IMR-90 (cell line): ENCODE data around the gene COL18A1. TPM values are rescaled to one million over a fixed set of nuclear protein-coding genes. Genes with fewer than 3 reads are reported as not detected.

Experiments
- ATAC-seq: fragments of 200-7000 bp; cut with Tn5 transposase; 2 replicates; pipeline ENCODE4 v1.9.1; 2020; ENCODE audit warnings: low read depth, mild to moderate bottlenecking, moderate library complexity
- BruUV-seq: library from RNA; stranded (reverse); fragments of 400-500 nt; replicated peaks from 2 replicates; lab custom pipeline; 2021; lab: Mats Ljungman, UMichigan
- CTCF ChIA-PET: fragments of 300-600 bp; formaldehyde crosslinking; extraction: SDS; loops from one replicate; lab custom pipeline; 2021; ENCODE audit warnings: antibody characterized with exemption; lab: Yijun Ruan, JAX
- POLR2A ChIA-PET: fragments of 300-600 bp; sonication (Branson Sonifier 250); formaldehyde crosslinking; loops from one replicate; lab custom pipeline; 2022; ENCODE audit warnings: antibody characterized with exemption; ENCODE audit not compliant: unreplicated experiment; lab: Charles Lee
- DNase-seq: peaks from one replicate; pipeline ENCODE4 v3.0.0; 2013
- H2AFZ ChIP-seq: replicated peaks from 2 replicates; pipeline ENCODE3; 2013; ENCODE audit warnings: low read length, mild to moderate bottlenecking; ENCODE audit not compliant: poor library complexity
- H2AK5ac ChIP-seq: 2 replicates; pipeline ENCODE4 v1.6.1; 2013; ENCODE audit warnings: low read depth, low read length, inconsistent platforms
- H2AK9ac ChIP-seq: replicated peaks from 2 replicates; pipeline ENCODE3; 2013; ENCODE audit warnings: mild to moderate bottlenecking, low read depth, low read length, moderate library complexity; ENCODE audit not compliant: poor library complexity
- H2BK120ac ChIP-seq: 2 replicates; pipeline ENCODE4 v1.6.1; 2013; ENCODE audit warnings: low read depth, low read length, inconsistent platforms
- H2BK15ac ChIP-seq: 3 replicates; pipeline ENCODE4 v1.6.1; 2013; ENCODE audit warnings: low read depth, low read length, inconsistent platforms
- H2BK20ac ChIP-seq: 2 replicates; pipeline ENCODE4 v1.6.1; 2013; ENCODE audit warnings: low read depth, mild to moderate bottlenecking, inconsistent platforms, low read length, moderate library complexity
- H2BK5ac ChIP-seq: 2 replicates; pipeline ENCODE4 v1.6.1; 2013; ENCODE audit warnings: mild to moderate bottlenecking, low read depth, low read length, inconsistent platforms; ENCODE audit not compliant: poor library complexity, severe bottlenecking
- H3K14ac ChIP-seq: replicated peaks from 2 replicates; pipeline ENCODE4 v1.6.1; 2013; ENCODE audit warnings: low read depth, low read length, inconsistent platforms
- H3K18ac ChIP-seq: 2 replicates; pipeline ENCODE4 v1.6.1; 2013; ENCODE audit warnings: low read depth, low read length, control low read depth
- H3K23ac ChIP-seq: 2 replicates; pipeline ENCODE4 v1.6.1; 2013; ENCODE audit warnings: low read depth, low read length, inconsistent platforms
- H3K27ac ChIP-seq: 2 replicates; pipeline ENCODE4 v1.5.1; 2013; ENCODE audit warnings: mild to moderate bottlenecking, control low read depth, low read length; ENCODE audit not compliant: insufficient read depth
- H3K27me3 ChIP-seq: 2 replicates; pipeline ENCODE4 v1.6.1; 2013; ENCODE audit warnings: low read length; ENCODE audit not compliant: control insufficient read depth, insufficient read depth
- H3K36me3 ChIP-seq: 2 replicates; pipeline ENCODE4 v1.6.1; 2013; ENCODE audit warnings: low read length, mixed read lengths; ENCODE audit not compliant: control insufficient read depth, insufficient read depth
- H3K4ac ChIP-seq: 2 replicates; pipeline ENCODE4 v1.6.1; 2013; ENCODE audit warnings: low read depth, low read length, inconsistent platforms
- H3K4me1 ChIP-seq: 2 replicates; pipeline ENCODE4 v1.6.1; 2013; ENCODE audit warnings: low read length, mixed read lengths; ENCODE audit not compliant: control insufficient read depth, insufficient read depth
- H3K4me2 ChIP-seq: 2 replicates; pipeline ENCODE4 v1.6.1; 2013; ENCODE audit warnings: low read depth, mild to moderate bottlenecking, control low read depth, low read length, moderate library complexity
- H3K4me3 ChIP-seq: 2 replicates; pipeline ENCODE4 v1.5.1; 2013; ENCODE audit warnings: low read depth, mild to moderate bottlenecking, control low read depth, low read length, moderate library complexity; ENCODE audit not compliant: insufficient read depth
- H3K56ac ChIP-seq: 2 replicates; pipeline ENCODE4 v1.6.1; 2013; ENCODE audit warnings: low read length, inconsistent platforms; ENCODE audit not compliant: insufficient read depth; ENCODE audit errors: extremely low read depth
- H3K79me1 ChIP-seq, 2 experiments: 2 replicates each; pipeline ENCODE4 v1.6.1; 2013; ENCODE audit warnings: low read length in 2 of 2, inconsistent platforms in 1 of 2, low read depth in 1 of 2
- H3K9ac ChIP-seq: 2 replicates; pipeline ENCODE4 v1.6.1; 2013; ENCODE audit warnings: low read depth, low read length, control low read depth
- H3K9me1 ChIP-seq: 2 replicates; pipeline ENCODE4 v1.6.1; 2013; ENCODE audit warnings: low read length, inconsistent platforms; ENCODE audit not compliant: insufficient read depth
- H3K9me3 ChIP-seq: 2 replicates; pipeline ENCODE4 v1.6.1; 2013; ENCODE audit warnings: low read length; ENCODE audit not compliant: control insufficient read depth, insufficient read depth
- H4K20me1 ChIP-seq: 2 replicates; pipeline ENCODE4 v1.6.1; 2013; ENCODE audit warnings: low read length, inconsistent platforms; ENCODE audit not compliant: insufficient read depth
- H4K5ac ChIP-seq: 2 replicates; pipeline ENCODE4 v1.6.1; 2013; ENCODE audit warnings: mild to moderate bottlenecking, low read depth, low read length, control low read depth
- H4K8ac ChIP-seq, 2 experiments: 2 replicates each; pipeline ENCODE4 v1.6.1; 2013; ENCODE audit warnings: low read depth in 2 of 2, low read length in 2 of 2, control low read depth in 1 of 2, inconsistent platforms in 1 of 2
- H4K91ac ChIP-seq: 2 replicates; pipeline ENCODE4 v1.6.1; 2013; ENCODE audit warnings: low read depth, low read length, inconsistent platforms; ENCODE audit not compliant: insufficient read depth
- BHLHE40 ChIP-seq: fragments of 150-350 bp; IDR thresholded peaks from 2 replicates; pipeline ENCODE4 v1.6.1; 2016; ENCODE audit warnings: mild to moderate bottlenecking, low read depth, low read length
- CEBPB ChIP-seq: IDR thresholded peaks from 2 replicates; pipeline ENCODE4 v1.6.1; 2012; ENCODE audit warnings: low read depth, low read length, improper control_type of control experiment
- CHD1 ChIP-seq: IDR thresholded peaks from 2 replicates; pipeline ENCODE4 v1.6.1; 2012; ENCODE audit warnings: low read depth, low read length, improper control_type of control experiment
- FOS ChIP-seq: fragments of 150-350 bp; IDR thresholded peaks from 2 replicates; pipeline ENCODE4 v1.6.1; 2016; ENCODE audit warnings: low read depth, low read length
- MAFK ChIP-seq: IDR thresholded peaks from 2 replicates; pipeline ENCODE4 v1.6.1; 2012; ENCODE audit warnings: low read depth, low read length, improper control_type of control experiment
- MAZ ChIP-seq: IDR thresholded peaks from 2 replicates; pipeline ENCODE4 v1.6.1; 2012; ENCODE audit warnings: low read depth, mild to moderate bottlenecking, low read length, improper control_type of control experiment, moderate library complexity, borderline replicate concordance
- MXI1 ChIP-seq: IDR thresholded peaks from 2 replicates; pipeline ENCODE4 v1.6.1; 2012; ENCODE audit warnings: low read depth, mild to moderate bottlenecking, low read length, moderate library complexity, borderline replicate concordance
- NFE2L2 ChIP-seq: fragments of 150-350 bp; IDR thresholded peaks from 2 replicates; pipeline ENCODE4 v1.6.1; 2016; ENCODE audit warnings: low read depth, mild to moderate bottlenecking, low read length
- POLR2A ChIP-seq: IDR thresholded peaks from 2 replicates; pipeline ENCODE4 v1.6.1; 2012; ENCODE audit warnings: mild to moderate bottlenecking, low read depth, low read length
- RAD21 ChIP-seq: IDR thresholded peaks from 2 replicates; pipeline ENCODE4 v1.6.1; 2012; ENCODE audit warnings: low read length, improper control_type of control experiment
- RCOR1 ChIP-seq: IDR thresholded peaks from 2 replicates; pipeline ENCODE4 v1.6.1; 2012; ENCODE audit warnings: mild to moderate bottlenecking, low read length, improper control_type of control experiment; ENCODE audit not compliant: insufficient replicate concordance
- RFX5 ChIP-seq: IDR thresholded peaks from 2 replicates; pipeline ENCODE4 v1.8.0; 2012; ENCODE audit warnings: low read depth, mild to moderate bottlenecking, low read length, moderate library complexity
- SMC3 ChIP-seq: fragments of 150-350 bp; IDR thresholded peaks from 2 replicates; pipeline ENCODE4 v1.6.1; 2016; ENCODE audit warnings: low read depth, mild to moderate bottlenecking, antibody characterized with exemption, low read length, moderate library complexity
- WGBS, 2 experiments: methylation state at CpG; one replicate each; pipeline versions ENCODE4 v1.1.5 to v1.1.7; 2013; ENCODE audit warnings: missing lambda C conversion rate in 2 of 2; ENCODE audit not compliant: insufficient read length in 1 of 2; ENCODE audit errors: extremely low coverage in 2 of 2; 5-methylcytosine and 5-hydroxymethylcytosine counted together
- dilution Hi-C: fragments of 300-500 bp; cut with HindIII; formaldehyde crosslinking; loops from one replicate; pipeline ENCODE4 v1.14.3; 2018; ENCODE audit warnings: low sequenced_read_pairs; ENCODE audit not compliant: unreplicated experiment
- in situ Hi-C: fragments of 300-500 bp; cut with MboI; formaldehyde crosslinking; loops from 3 replicates; pipeline ENCODE4 v1.14.3; 2019; ENCODE audit warnings: low sequenced_read_pairs, inconsistent platforms, mixed read lengths
- intact Hi-C: fragments of 100-400 bp; cut with micrococcal nuclease; formaldehyde crosslinking; loops from 2 replicates; pipeline ENCODE4 v1.10.0; 2022
- polyA plus RNA-seq, 3 experiments: library from polyadenylated mRNA; depleted of rRNA; stranded (reverse); fragments of >200 nt; gene quantifications; 2 replicates each; pipeline ENCODE4 v1.2.3, GENCODE V29; 2012; ENCODE audit warnings: low replicate concordance in 1 of 3
- total RNA-seq: library from RNA; depleted of rRNA; stranded (reverse); fragments of >200 nt; gene quantifications from 2 replicates; pipeline ENCODE4 v1.2.3, GENCODE V29; 2012
- TF ChIP-seq, protein P1 (sequence below): fragments of 150-350 bp; IDR thresholded peaks from 2 replicates; pipeline ENCODE4 v1.6.1; 2016; ENCODE audit warnings: low read depth, mild to moderate bottlenecking, low read length, moderate library complexity, borderline replicate concordance
- TF ChIP-seq, protein P2 (sequence below): conservative IDR thresholded peaks from 2 replicates; pipeline ENCODE4 v1.5.1; 2012; ENCODE audit warnings: mild to moderate bottlenecking, low read depth, low read length, improper control_type of control experiment
- TF ChIP-seq, protein P3 (sequence below): fragments of 150-350 bp; IDR thresholded peaks from 2 replicates; pipeline ENCODE4 v1.6.1; 2017; ENCODE audit warnings: mild to moderate bottlenecking, antibody characterized with exemption, low read length, low read depth

COL18A1 gene
- total and polyA plus RNA-seq, 2 of the 4 experiments (the other 2 are of a cell fraction), result 4.3 to 46.7 TPM

DNA sequence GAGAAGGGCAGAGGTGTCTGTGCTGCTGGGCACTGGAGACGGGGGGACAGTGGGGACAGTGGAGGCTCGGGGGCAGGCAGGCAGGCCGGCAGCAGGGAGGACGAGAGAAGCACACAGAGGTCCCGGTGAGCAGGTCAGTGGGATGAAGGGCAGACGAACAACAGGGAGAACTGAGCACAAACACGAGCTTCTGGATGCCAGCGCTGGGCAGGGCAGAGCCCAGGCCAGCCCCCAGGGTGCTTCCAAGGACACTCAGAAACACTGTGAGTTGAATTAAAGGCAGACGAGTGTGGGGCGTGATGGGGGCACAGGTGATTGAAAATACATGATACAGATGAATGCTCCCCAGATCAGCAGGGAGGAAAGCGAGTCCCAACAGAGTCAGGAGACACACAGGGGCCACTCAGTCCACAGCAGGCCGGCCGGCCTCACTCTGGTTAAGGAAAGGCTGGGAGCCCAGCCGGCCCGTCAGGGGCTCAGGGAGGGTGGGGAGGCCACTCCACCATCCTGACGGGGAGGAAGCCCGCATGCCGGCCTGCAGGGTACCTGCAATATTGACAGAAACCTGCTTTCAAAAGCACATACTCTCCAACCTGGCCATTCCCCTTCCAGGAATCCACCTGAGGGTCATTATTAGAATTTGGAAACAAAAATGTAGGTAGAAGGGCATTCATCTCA is 123.2 kb downstream of the COL18A1 start:
- Histone ChIP-seq H4K5ac (no peak overlapping the region), H2AFZ (no peak overlapping the region), H4K8ac (no peak overlapping the region), H3K9ac (no peak overlapping the region), H3K9me1 (peaks cover 9% of the 10 kb centered on the region), H3K4me2 (no peak overlapping the region), H4K91ac (no peak overlapping the region), H2AK9ac (no peak overlapping the region), H2BK15ac (no peak overlapping the region), H4K20me1 (no peaks in the 10 kb centered on the region), H3K79me1 (peaks cover 3 to 7% of the 10 kb centered on the region in 2 experiments; a peak in 2 of 4 replicates), H3K4me3 (no peak overlapping the region), H2BK5ac (no peak overlapping the region), H3K23ac (no peak overlapping the region), H3K9me3 (no peaks in the 10 kb centered on the region), H3K36me3 (peaks cover 19% of the 10 kb centered on the region), H3K56ac (no peak overlapping the region), H3K4ac (no peak overlapping the region), H3K4me1 (no peaks in the 10 kb centered on the region), H3K27me3 (no peaks in the 10 kb centered on the region), H3K14ac (no peak overlapping the region), H2BK120ac (no peak overlapping the region), H2BK20ac (no peak overlapping the region), H3K18ac (no peak overlapping the region), H2AK5ac (no peak overlapping the region), H3K27ac (no peak overlapping the region)
- BruUV-seq, result no TSS peak
- 95% methylated on average over 10 of the region's 18 CpGs; no CpG with 5 or more reads in 1 of the 2 experiments for WGBS, 2 experiments
- intact Hi-C loops (no loop called here), in situ Hi-C loops (no loop called here), dilution Hi-C loops (no loop called here)
- DNase-seq (no peak), ATAC-seq (no peak)
- TF ChIP-seq RCOR1, result no peak
- no peak for TF ChIP-seq MAFK
- TF ChIP-seq RAD21, result no peak
- no peak for TF ChIP-seq FOS
- no peak for TF ChIP-seq RFX5
- no peak for TF ChIP-seq CHD1
- no peak for TF ChIP-seq SMC3
- TF ChIP-seq BHLHE40, result no peak
- TF ChIP-seq, protein P1, sequence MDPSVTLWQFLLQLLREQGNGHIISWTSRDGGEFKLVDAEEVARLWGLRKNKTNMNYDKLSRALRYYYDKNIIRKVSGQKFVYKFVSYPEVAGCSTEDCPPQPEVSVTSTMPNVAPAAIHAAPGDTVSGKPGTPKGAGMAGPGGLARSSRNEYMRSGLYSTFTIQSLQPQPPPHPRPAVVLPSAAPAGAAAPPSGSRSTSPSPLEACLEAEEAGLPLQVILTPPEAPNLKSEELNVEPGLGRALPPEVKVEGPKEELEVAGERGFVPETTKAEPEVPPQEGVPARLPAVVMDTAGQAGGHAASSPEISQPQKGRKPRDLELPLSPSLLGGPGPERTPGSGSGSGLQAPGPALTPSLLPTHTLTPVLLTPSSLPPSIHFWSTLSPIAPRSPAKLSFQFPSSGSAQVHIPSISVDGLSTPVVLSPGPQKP, result no peak
- no peak for TF ChIP-seq MXI1
- TF ChIP-seq, protein P2, sequence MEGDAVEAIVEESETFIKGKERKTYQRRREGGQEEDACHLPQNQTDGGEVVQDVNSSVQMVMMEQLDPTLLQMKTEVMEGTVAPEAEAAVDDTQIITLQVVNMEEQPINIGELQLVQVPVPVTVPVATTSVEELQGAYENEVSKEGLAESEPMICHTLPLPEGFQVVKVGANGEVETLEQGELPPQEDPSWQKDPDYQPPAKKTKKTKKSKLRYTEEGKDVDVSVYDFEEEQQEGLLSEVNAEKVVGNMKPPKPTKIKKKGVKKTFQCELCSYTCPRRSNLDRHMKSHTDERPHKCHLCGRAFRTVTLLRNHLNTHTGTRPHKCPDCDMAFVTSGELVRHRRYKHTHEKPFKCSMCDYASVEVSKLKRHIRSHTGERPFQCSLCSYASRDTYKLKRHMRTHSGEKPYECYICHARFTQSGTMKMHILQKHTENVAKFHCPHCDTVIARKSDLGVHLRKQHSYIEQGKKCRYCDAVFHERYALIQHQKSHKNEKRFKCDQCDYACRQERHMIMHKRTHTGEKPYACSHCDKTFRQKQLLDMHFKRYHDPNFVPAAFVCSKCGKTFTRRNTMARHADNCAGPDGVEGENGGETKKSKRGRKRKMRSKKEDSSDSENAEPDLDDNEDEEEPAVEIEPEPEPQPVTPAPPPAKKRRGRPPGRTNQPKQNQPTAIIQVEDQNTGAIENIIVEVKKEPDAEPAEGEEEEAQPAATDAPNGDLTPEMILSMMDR, result no peak
- no peak for TF ChIP-seq MAZ
- TF ChIP-seq, protein P3, sequence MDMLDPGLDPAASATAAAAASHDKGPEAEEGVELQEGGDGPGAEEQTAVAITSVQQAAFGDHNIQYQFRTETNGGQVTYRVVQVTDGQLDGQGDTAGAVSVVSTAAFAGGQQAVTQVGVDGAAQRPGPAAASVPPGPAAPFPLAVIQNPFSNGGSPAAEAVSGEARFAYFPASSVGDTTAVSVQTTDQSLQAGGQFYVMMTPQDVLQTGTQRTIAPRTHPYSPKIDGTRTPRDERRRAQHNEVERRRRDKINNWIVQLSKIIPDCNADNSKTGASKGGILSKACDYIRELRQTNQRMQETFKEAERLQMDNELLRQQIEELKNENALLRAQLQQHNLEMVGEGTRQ, result no peak
- no peak for TF ChIP-seq CEBPB
- TF ChIP-seq NFE2L2, result no peak
- no peak for TF ChIP-seq POLR2A
- ChIA-PET POLR2A (no interaction called here), CTCF (no interaction called here)
